Progenitor cell of endocrine pancreas (in vitro differentiated cells): ENCODE results near the gene NPAT. TPM values are rescaled to one million over a fixed set of nuclear protein-coding genes. Genes with fewer than 3 reads are reported as not detected.

Experiments used
- DNase-seq: peaks from one replicate; pipeline ENCODE4 v3.0.0; 2021; ENCODE audit warnings: low spot score; ENCODE audit not compliant: unreplicated experiment
- H3K27ac Mint-ChIP-seq: 2 replicates; pipeline ENCODE4 v1.8.0; 2021; ENCODE audit warnings: mild to moderate bottlenecking, moderate library complexity, mixed read lengths
- H3K27me3 Mint-ChIP-seq: 2 replicates; pipeline ENCODE4 v1.8.0; 2021; ENCODE audit warnings: mixed read lengths
- H3K36me3 Mint-ChIP-seq: 2 replicates; pipeline ENCODE4 v1.8.0; 2022; ENCODE audit warnings: mixed read lengths; ENCODE audit not compliant: insufficient read depth
- H3K4me1 Mint-ChIP-seq: 2 replicates; pipeline ENCODE4 v1.8.0; 2021; ENCODE audit warnings: low read depth, mixed read lengths
- H3K4me3 Mint-ChIP-seq: 2 replicates; pipeline ENCODE4 v1.8.0; 2021; ENCODE audit warnings: low read depth, mild to moderate bottlenecking, moderate library complexity, mixed read lengths
- H3K9me3 Mint-ChIP-seq: 2 replicates; pipeline ENCODE4 v1.8.0; 2021; ENCODE audit warnings: low read depth, mixed read lengths
- CTCF ChIP-seq: fragments of 200-600 bp; sonication (generic); IDR thresholded peaks from one replicate; pipeline ENCODE4 v1.5.0; 2021; ENCODE audit warnings: antibody characterized with exemption, mild to moderate bottlenecking; ENCODE audit not compliant: unreplicated experiment
- total RNA-seq: library from RNA; stranded (reverse); gene quantifications from 2 replicates; pipeline ENCODE4 v1.2.1, GENCODE V29; 2021

Gene NPAT
- total RNA-seq, 1 donor from 2014 or later = 21.0 TPM

- peaks cover 4% of the 10 kb centered on the region for H3K36me3 Mint-ChIP-seq
- no peak for TF ChIP-seq CTCF
- H3K27ac Mint-ChIP-seq = no peak overlapping the region
- H3K9me3 Mint-ChIP-seq = no peaks in the 10 kb centered on the region
- DNase-seq = no peak
- H3K4me3 Mint-ChIP-seq = no peak overlapping the region
- no peaks in the 10 kb centered on the region for H3K27me3 Mint-ChIP-seq
- H3K4me1 Mint-ChIP-seq = peaks cover 20% of the 10 kb centered on the region
Measured at GRCh38 chr11:108224911-108225786, 2.7 kb upstream of the NPAT start.

GRCh38 chr11:108224366-108224765 is 1.9 kb upstream of the NPAT start:
- Mint-ChIP-seq H3K9me3 (no peaks in the 10 kb centered on the region), H3K36me3 (peaks cover 6% of the 10 kb centered on the region), H3K27ac (no peak overlapping the region), H3K4me1 (peaks cover 24% of the 10 kb centered on the region), H3K27me3 (no peaks in the 10 kb centered on the region), H3K4me3 (no peak overlapping the region)
- TF ChIP-seq CTCF = no peak
- no peak for DNase-seq

- H3K4me3 Mint-ChIP-seq = no peak overlapping the region
Measured at GRCh38 chr11:108223348-108224149, 1.1 kb upstream of the NPAT start.

GRCh38 chr11:108221911-108222573 is 396 bp downstream of the NPAT start:
- peaks cover 3% of the 10 kb centered on the region for H3K36me3 Mint-ChIP-seq
- no peaks in the 10 kb centered on the region for H3K27me3 Mint-ChIP-seq
- TF ChIP-seq CTCF = no peak
- H3K4me3 Mint-ChIP-seq = no peak overlapping the region
- no peak for DNase-seq
- no peak overlapping the region for H3K27ac Mint-ChIP-seq
- peaks cover 31% of the 10 kb centered on the region for H3K4me1 Mint-ChIP-seq
- H3K9me3 Mint-ChIP-seq = no peaks in the 10 kb centered on the region

More at GRCh38 chr11:108223348-108224149, 1.1 kb upstream of the NPAT start:
- no peak overlapping the region for H3K27ac Mint-ChIP-seq
- H3K27me3 Mint-ChIP-seq = no peaks in the 10 kb centered on the region
- H3K9me3 Mint-ChIP-seq = no peaks in the 10 kb centered on the region
- no peak for DNase-seq
- H3K4me1 Mint-ChIP-seq = peaks cover 29% of the 10 kb centered on the region
- TF ChIP-seq CTCF = no peak
- H3K36me3 Mint-ChIP-seq = peaks cover 4% of the 10 kb centered on the region

- no peak for TF ChIP-seq CTCF
- DNase-seq = no peak
- peaks cover 3% of the 10 kb centered on the region for H3K36me3 Mint-ChIP-seq
- H3K4me1 Mint-ChIP-seq = peaks cover 31% of the 10 kb centered on the region
- H3K27ac Mint-ChIP-seq = no peak overlapping the region
- no peaks in the 10 kb centered on the region for H3K27me3 Mint-ChIP-seq
- H3K4me3 Mint-ChIP-seq = no peak overlapping the region
- H3K9me3 Mint-ChIP-seq = no peaks in the 10 kb centered on the region
Measured at GRCh38 chr11:108221371-108221770, 1.1 kb downstream of the NPAT start.
